Activated CD8-positive, alpha-beta memory T cell treated with anti-CD3 and anti-CD28 coated beads, Interleukin-2, amount 50 U/mL, for 48 hours (primary cell): ENCODE data around the gene MTF2.
"Not testable (repeated sequence)": the region's sequence is repeated elsewhere in the genome, so short reads cannot be mapped to it uniquely, and the experiment has no call there.

Source experiments
- DNase-seq: peaks from one replicate; pipeline ENCODE4 v3.0.0-alpha.2; 2020

Gene MTF2

DNA sequence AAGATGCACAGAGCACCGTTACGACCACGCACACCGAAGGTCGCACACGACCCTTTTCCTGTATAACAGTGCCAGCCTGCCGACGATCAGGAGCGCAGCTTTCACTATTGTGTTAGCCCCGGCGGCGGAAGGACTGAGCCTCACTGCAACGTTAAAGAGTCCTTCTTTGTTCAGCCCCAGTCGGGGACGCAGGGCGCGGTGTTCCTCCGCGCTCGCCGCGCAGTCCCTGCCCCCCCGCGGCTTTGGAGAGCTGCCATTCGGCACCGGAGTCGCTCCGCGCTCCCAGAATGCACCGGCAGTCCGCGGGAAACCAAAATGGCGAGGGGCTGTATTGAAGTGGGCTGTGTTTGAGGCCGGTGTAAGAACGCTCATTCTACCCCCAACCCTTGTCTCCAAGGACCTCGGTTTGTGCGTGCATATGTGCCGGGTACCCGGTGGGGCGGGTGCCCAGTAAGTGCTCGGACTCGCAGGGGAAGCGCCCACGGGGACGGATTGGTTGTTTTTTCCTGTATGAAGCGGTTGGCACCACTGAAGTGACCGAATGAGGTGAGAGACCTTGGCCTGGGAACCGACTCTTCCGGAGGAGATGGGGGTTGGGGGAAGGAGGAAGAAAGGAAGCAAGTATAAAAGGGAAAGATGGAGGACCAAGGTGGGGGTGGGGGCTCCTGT, at the start of gene MTF2:
Gene MTF2, plus strand, starts transcription at position 298 of the 669 bp plus-strand sequence. Its CDS starts 244 bp downstream, at position 542.
- peak; percentile 97 for DNase-seq

GRCh38 chr1:93029317-93029716, 49.8 kb upstream of the MTF2 start:
- no peak for DNase-seq

DNA sequence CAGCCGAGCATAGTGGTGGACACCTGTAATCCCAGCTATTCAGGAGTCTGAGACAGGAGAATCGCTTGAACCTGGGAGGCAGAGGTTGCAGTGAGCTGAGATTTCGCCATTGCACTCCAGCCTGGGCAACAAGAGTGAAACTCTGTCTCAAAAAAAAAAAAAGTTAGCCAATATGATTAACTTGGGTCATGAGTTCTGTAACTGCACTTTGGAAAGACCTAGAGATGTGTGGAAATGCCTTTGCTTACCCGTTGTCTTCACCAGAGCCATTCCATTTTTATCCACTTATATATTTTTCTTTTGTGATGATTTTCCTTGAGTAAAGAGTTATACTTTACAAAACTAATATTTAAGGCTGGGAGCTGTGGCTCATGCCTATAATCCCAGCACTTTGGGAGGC, 48.9 kb upstream of the MTF2 start:
- not testable (repeated sequence) for DNase-seq

- DNase-seq = no peak
These were observed 47.4 kb upstream of the MTF2 start for GRCh38 chr1:93031711-93032110.

DNA sequence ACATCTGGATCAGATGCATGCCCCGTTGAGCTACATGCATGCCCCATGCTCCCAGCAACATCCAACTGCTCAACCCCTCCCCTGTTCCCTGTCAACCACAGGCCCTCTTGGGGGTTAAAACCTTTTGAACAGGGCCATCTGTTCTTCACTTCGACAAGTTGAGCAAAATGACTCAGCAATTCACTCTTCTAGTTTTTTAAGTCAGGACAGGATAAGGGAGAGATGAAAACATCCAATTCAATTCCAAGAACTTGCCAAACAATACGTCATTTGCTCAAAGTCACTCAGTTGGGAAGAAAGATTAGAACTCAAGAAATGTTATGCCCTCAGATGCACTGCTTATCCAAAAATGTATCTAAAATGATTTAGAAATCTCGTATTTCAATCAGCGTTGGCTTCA, 46.1 kb upstream of the MTF2 start:
- no peak for DNase-seq

DNA sequence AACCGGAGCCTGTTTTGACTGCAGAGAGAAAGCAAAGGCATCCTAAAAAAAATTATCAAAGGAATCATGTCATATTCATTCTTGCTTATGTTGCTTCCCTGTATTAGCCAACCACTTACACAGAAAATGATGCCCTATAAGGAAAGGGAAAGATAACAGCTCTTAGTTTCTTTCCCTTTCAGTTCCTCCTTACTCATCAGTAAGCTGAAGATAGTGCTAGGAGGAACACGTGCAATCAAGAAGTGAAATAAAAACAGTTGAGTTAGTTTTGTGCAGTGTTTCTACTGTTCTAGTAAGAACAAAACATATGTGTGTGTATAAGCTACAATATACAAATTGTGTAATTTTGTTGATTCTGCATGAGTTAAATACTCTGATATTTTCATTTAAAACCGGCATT, 45.3 kb upstream of the MTF2 start:
- DNase-seq = no peak

- DNase-seq = no peak
These were observed 44.7 kb upstream of the MTF2 start for GRCh38 chr1:93034397-93034796.

GRCh38 chr1:93036672-93037071, 42.4 kb upstream of the MTF2 start:
- DNase-seq = no peak

GRCh38 chr1:93042187-93043056, 36.7 kb upstream of the MTF2 start:
- DNase-seq = no peak

- no peak for DNase-seq
These were observed 36.0 kb upstream of the MTF2 start for GRCh38 chr1:93043057-93043557.

DNA sequence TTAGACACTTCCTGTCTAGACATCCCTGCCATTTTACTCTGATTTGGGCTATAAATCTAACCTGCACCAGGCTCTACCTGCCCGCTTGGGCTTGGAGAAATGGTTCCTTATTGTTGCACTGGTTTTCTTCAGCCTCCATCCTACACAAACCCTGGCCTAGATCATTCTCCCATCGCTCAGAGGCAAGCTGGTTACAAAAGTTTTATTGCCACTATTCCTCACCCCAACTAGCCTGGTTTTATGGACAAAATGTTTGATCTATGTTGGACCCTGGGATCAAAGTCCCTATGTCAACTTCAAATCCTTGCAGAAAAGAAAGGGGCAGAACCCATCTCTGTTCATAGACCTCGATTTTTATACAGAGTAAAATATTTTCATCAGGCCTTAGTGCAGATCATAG, 31.5 kb upstream of the MTF2 start:
- DNase-seq = no peak

DNA sequence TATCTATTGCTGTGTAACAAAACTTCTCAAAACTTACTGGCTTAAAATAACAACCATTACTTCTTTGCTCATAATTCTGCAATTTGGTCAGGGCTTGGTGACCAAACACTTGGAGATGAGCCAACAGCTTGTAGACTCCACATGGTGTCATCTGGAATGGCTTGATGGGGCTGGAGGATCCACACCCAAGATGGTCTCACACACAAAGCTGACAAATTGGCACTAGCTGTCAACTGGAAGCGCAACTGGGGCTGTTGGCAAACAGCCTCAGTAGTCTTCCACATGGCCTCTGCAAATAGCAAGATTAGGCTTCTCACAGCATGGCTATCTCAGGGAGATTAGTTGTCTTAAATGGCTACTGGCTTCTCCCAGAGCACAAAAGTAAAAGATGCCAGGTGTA, 27.1 kb upstream of the MTF2 start:
- DNase-seq = no peak

GRCh38 chr1:93056214-93056613, 22.9 kb upstream of the MTF2 start:
- no peak for DNase-seq

DNA sequence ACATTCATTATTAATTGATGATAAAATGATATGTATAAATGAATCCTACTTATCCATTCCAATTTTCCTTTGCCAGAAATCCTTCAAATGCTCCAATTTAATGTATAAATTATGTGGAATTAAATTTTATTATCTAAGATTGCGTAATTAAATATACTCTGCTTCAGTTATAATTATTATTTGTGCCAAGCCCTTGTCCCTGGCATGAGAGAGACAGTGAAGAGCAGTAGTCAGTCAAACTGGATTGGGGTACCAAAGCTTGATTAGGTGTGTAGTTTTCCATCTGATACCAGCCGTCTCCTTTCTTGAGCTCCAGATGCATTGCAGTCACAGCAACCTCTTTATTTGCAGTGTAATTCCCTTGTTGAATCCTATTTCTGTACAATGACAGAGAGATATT, 22.4 kb upstream of the MTF2 start:
- DNase-seq = no peak

DNA sequence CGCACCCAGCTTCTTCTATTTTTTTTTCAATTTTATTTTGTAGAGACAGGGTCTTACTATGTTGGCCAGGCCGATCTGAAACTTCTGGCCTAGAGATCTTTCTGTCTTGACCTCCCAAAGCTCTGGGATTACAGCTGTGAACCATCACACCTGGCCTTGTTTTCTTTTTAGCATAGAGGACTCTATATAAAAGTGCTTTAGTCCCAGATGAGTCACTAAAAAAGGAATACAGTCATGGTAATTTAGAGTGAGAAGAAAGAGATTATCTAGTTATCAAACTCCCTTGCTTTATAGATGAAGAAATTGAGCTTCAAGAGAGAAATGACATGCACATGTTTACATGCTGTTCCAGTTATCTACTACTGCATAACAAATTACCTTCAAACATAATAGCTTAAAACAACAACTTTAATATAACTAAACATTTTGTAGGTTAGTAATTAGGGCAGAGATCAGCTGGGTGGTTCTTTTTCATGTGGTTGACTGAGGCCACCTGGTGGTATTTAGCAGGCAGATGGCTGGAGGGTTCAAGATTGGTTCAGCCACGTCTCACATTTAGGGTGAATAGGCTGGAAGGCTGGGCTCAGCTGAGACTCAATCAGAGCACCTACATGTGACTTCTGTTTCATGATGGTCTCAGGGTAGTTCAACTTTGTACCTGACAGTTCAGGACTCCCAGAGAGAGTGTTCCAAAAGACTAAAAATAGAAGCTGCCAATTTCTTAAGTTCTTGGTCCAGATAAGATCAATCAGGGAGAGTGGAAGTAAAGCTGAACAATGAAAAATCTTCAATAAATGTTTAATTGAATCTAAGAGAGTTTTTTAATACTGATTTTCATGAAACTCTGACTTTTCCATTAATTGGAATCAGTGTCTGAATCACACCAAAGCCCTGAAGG, 16.9 kb upstream of the MTF2 start:
- no peak for DNase-seq

- no peak for DNase-seq
These were observed 2.8 kb upstream of the MTF2 start for GRCh38 chr1:93076268-93076667.

DNA sequence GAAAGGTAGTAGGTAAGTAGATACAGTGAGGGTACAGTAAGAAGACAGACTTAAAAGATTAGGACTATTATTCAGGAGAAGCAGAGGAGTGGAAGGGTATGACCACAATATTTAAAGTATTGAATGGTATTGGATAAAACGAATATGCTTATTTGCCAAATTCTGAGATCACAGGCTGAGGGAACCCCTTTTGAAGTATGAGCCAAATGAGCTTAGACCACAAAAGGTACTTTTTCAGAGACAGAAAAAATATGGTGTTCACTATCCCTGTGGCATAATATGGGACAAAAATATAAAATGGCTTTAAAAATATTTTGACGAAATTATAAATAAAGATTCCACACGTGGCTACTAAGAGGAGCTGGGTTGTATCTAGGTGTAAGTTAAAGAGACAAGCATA, 880 bp upstream of the MTF2 start:
- DNase-seq = no peak

DNA sequence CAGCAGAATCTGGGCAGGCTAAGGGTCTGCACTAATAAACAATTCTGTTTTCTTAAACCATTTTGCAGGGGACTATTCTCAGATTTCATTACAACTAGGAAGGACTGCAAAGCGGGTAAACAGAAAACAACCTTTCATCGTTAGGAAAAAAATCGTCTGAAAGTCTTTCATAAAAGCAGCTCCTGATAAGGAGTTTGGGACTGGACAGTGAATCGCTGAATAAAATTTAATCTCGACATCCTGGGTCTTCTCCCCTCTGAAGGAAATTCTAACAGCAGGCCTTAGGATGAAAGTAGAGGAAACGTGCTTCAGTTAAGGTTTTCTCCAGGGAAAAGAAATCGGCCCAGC, 471 bp upstream of the MTF2 start:
- DNase-seq = no peak

DNA sequence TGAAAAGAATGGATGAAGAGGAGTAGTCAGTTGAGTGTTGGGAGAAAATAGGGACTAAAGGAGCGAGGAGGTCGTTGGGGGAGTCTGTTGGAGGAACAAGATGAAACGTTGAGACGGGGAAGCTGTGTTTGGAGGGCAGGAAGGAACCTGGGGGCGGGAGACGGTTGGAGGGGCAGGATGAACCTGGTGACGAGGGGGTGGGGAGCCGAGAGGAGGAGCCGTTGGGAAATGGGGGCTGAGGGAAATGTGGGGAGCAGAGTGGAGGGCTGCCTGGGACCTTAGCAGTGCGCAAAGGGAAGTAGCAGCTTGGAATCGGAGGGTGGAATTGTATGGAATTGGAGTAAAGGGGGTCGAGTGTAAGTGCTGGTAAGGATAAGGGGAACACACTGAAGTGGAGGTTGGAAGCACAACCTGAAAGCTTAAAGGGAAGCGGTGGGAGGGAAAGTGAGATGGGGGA, 630 bp downstream of the MTF2 start:
- peak; percentile 63 for DNase-seq

DNA sequence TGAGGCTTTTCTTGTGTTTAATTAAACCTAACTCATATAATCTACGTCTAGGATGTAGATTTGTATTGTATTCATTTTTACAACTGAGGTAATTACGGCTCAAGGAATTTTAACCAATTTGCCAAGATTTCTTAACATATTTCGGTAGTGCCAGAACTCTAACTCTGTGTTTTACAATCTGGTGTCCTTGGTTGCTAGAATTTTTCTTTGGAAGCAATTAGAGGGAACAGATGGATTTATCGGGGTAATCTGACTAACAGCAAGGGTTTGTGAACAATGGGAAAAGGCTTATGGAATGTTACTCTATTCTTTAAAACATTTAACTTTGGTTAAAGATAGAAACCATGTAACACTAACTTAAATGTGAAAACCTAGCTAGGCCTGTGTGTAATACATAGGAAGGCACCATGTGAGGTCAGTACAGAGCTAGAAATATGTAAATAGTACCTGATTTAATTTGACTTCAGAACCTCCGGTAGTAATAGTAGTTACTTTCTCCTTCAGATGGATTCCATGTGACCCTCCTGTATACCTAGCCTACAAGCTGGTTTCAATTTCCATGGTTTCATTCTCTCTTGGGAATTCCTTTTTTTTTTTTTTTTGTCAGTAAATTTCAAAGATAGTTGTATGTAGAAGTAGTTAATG, 1.2 kb downstream of the MTF2 start:
- DNase-seq = no peak

DNA sequence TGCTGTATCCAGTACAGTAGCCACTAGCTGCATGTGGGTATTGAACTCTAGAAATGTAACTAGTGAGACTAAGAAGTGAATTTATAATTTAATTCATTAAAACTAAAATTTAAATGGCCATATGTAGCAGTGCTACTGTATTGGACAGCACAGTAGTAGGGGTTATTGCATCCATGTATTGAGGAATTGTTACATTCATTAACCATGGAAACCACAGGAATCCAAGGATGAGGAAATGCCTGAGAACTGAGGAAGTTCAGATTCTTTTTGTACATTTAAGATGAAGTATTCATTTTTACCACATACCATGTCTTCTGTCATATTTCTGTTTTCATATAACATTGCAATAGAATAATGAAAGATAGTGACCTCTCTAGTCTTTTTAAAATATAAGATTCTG, 2.6 kb downstream of the MTF2 start:
- DNase-seq = no peak

DNA sequence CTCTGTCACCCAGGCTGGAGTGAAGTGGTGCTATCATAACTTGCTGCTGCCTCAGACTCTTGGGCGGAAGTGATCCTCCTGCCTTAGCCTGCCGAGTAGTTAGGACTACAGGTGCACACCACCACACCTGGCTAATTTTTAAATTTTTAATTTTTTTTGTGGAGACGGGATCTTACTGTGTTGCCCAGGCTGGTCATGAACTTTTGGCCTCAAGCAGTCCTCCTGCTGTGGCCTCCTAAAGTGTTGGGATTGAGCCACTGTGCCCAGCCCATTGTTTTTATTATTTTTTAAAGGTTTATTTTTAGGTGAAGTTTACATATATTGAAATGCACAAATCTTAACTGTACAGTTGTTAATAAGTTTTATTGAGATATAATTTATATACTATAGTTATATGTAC, 3.2 kb downstream of the MTF2 start:
- DNase-seq = no peak

DNA sequence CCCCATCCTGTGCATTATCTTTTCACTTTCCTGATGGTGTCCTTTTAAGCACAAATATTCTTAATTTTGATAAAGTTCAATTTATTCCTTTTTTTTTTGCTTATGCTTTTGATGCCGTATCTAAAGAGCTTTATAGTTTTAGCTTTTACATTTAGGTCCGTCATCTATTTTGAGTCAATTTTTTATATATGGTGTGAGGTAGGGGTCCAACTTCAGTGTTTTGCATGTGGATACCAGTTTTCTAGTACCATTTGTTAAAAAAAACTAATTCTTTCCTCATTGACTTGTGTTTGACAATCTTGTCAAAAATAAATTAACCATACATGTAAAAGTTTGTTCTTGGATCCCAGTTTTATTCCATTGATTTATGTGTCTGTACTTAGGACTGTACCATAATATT, 4.9 kb downstream of the MTF2 start:
- DNase-seq = no peak
